ENCODE results near the gene MANBA. TPM values are rescaled to one million over a fixed set of nuclear protein-coding genes. Genes with fewer than 3 reads are reported as not detected.
"Not testable (repeated sequence)": the region's sequence is repeated elsewhere in the genome, so short reads cannot be mapped to it uniquely, and the experiment has no call there.

Gene MANBA
- total RNA-seq, 4 donors from 2014 or later = 6.4 to 41.5 (median 17.8) TPM

GRCh38 chr4:102732678-102733077 lies 28.1 kb downstream of the MANBA start:
- Histone ChIP-seq H3K27ac (no peak overlapping the region), H3K4me3 (no peak overlapping the region), H3K4me1 (no peaks in the 10 kb centered on the region), H3K27me3 (no peaks in the 10 kb centered on the region), H3K36me3 (no peaks in the 10 kb centered on the region), H3K9me3 (no peaks in the 10 kb centered on the region)
- no peak for TF ChIP-seq POLR2A (IDR thresholded peaks at IDR 0.05)
- TF ChIP-seq, protein P1, sequence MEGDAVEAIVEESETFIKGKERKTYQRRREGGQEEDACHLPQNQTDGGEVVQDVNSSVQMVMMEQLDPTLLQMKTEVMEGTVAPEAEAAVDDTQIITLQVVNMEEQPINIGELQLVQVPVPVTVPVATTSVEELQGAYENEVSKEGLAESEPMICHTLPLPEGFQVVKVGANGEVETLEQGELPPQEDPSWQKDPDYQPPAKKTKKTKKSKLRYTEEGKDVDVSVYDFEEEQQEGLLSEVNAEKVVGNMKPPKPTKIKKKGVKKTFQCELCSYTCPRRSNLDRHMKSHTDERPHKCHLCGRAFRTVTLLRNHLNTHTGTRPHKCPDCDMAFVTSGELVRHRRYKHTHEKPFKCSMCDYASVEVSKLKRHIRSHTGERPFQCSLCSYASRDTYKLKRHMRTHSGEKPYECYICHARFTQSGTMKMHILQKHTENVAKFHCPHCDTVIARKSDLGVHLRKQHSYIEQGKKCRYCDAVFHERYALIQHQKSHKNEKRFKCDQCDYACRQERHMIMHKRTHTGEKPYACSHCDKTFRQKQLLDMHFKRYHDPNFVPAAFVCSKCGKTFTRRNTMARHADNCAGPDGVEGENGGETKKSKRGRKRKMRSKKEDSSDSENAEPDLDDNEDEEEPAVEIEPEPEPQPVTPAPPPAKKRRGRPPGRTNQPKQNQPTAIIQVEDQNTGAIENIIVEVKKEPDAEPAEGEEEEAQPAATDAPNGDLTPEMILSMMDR (IDR thresholded peaks at IDR 0.05) = no peak
- intact Hi-C loops (cut with DNase I; ENCODE audit: low total_unique reads) = no loop called here
- DNase-seq = no peak

- H3K4me3 ChIP-seq = no peak overlapping the region
- no peaks in the 10 kb centered on the region for H3K9me3 ChIP-seq
- intact Hi-C loops (cut with DNase I; ENCODE audit: low total_unique reads) = no loop called here
- H3K27ac ChIP-seq = no peak overlapping the region
- H3K27me3 ChIP-seq = no peaks in the 10 kb centered on the region
- no peak for DNase-seq
- no peaks in the 10 kb centered on the region for H3K4me1 ChIP-seq
- H3K36me3 ChIP-seq = no peaks in the 10 kb centered on the region
- TF ChIP-seq, protein P1 (IDR thresholded peaks at IDR 0.05) = no peak
- no peak for TF ChIP-seq POLR2A (IDR thresholded peaks at IDR 0.05)
These were observed 29.7 kb downstream of the MANBA start for GRCh38 chr4:102730968-102731533.

DNA sequence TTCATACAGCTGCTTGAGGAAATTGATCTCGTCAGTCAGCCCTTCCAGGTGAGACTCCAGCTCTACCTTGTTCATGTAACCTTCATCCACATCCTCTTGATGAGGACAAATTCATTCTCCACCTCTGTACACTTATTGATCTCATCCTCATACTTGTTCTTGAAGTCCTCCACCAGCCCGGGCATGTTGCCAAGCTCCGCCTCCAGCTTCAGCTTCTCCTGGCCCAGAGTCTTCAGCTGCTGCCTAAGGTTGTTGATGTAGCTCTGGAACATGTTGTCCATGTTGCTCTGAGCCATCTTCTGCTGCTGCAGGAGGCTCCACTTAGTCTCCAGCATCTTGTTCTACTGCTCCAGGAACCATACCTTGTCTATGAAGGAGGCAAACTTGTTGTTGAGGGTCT lies 31.3 kb downstream of the MANBA start:
- H3K4me1 ChIP-seq; H3K27ac ChIP-seq; H3K36me3 ChIP-seq; intact Hi-C loops (cut with DNase I; ENCODE audit: low total_unique reads); DNase-seq; H3K9me3 ChIP-seq; H3K4me3 ChIP-seq; H3K27me3 ChIP-seq: not testable (repeated sequence)

GRCh38 chr4:102726919-102727318 lies 33.8 kb downstream of the MANBA start:
- intact Hi-C loops (cut with DNase I; ENCODE audit: low total_unique reads); H3K4me3 ChIP-seq; DNase-seq; H3K4me1 ChIP-seq; H3K27me3 ChIP-seq; H3K27ac ChIP-seq; H3K36me3 ChIP-seq; H3K9me3 ChIP-seq: not testable (repeated sequence)

GRCh38 chr4:102726068-102726467 lies 34.7 kb downstream of the MANBA start:
- no peak for DNase-seq
- TF ChIP-seq POLR2A (IDR thresholded peaks at IDR 0.05) = no peak
- TF ChIP-seq, protein P1 (IDR thresholded peaks at IDR 0.05) = no peak
- Histone ChIP-seq H3K27ac (no peak overlapping the region), H3K9me3 (no peaks in the 10 kb centered on the region), H3K4me3 (no peak overlapping the region), H3K36me3 (no peaks in the 10 kb centered on the region), H3K4me1 (no peaks in the 10 kb centered on the region), H3K27me3 (no peaks in the 10 kb centered on the region)
- intact Hi-C loops (cut with DNase I; ENCODE audit: low total_unique reads) = no loop called here

GRCh38 chr4:102725229-102725628 lies 35.5 kb downstream of the MANBA start:
- Histone ChIP-seq H3K4me3 (no peak overlapping the region), H3K36me3 (no peaks in the 10 kb centered on the region), H3K9me3 (no peaks in the 10 kb centered on the region), H3K4me1 (no peaks in the 10 kb centered on the region), H3K27me3 (no peaks in the 10 kb centered on the region), H3K27ac (no peak overlapping the region)
- intact Hi-C loops (cut with DNase I; ENCODE audit: low total_unique reads) = no loop called here
- TF ChIP-seq, protein P1 (IDR thresholded peaks at IDR 0.05) = no peak
- no peak for TF ChIP-seq POLR2A (IDR thresholded peaks at IDR 0.05)
- no peak for DNase-seq

Data from uterus (tissue), 4 donors.